Neural cell (in vitro differentiated cells): ENCODE results near the gene NOM1. TPM values are rescaled to one million over a fixed set of nuclear protein-coding genes. Genes with fewer than 3 reads are reported as not detected.

Experiments used
- H2AFZ ChIP-seq: fragments of 200-600, 300-800 bp; sonication (generic), shearing (Covaris generic); 2 replicates; pipeline ENCODE4 v1.6.0; 2014; ENCODE audit warnings: low read depth, mild to moderate bottlenecking, antibody characterized with exemption, low read length, moderate library complexity
- H3F3A ChIP-seq: fragments of 200-600 bp; shearing (Covaris generic); 2 replicates; pipeline ENCODE4 v1.6.1; 2016; ENCODE audit warnings: mild to moderate bottlenecking, moderate library complexity, mixed read lengths, antibody characterized with exemption, low read length; ENCODE audit not compliant: insufficient read depth, poor library complexity, severe bottlenecking
- H3K27ac ChIP-seq: fragments of 200-600, 300-800 bp; sonication (generic), shearing (Covaris generic); 2 replicates; pipeline ENCODE4 v1.5.1; 2014; ENCODE audit warnings: mild to moderate bottlenecking, low read length, moderate library complexity
- H3K27me3 ChIP-seq: fragments of 300-800, 200-600 bp; sonication (generic), shearing (Covaris generic); 2 replicates; pipeline ENCODE4 v1.6.0; 2014; ENCODE audit warnings: mild to moderate bottlenecking, low read depth, low read length, moderate library complexity; ENCODE audit not compliant: insufficient read depth
- H3K36me3 ChIP-seq: fragments of 300-800, 200-600 bp; sonication (generic), shearing (Covaris generic); 2 replicates; pipeline ENCODE4 v1.5.1; 2014; ENCODE audit warnings: mild to moderate bottlenecking, antibody characterized with exemption, low read length, moderate library complexity; ENCODE audit not compliant: insufficient read depth
- H3K4me2 ChIP-seq: fragments of 300-800, 200-600 bp; sonication (generic), shearing (Covaris generic); 2 replicates; pipeline ENCODE4 v1.6.0; 2014; ENCODE audit warnings: mild to moderate bottlenecking, low read length
- H3K4me3 ChIP-seq: fragments of 300-800, 200-600 bp; sonication (generic), shearing (Covaris generic); 2 replicates; pipeline ENCODE4 v1.5.1; 2014; ENCODE audit warnings: mild to moderate bottlenecking, low read length, moderate library complexity
- H3K79me2 ChIP-seq: fragments of 200-600 bp; shearing (Covaris generic); replicated peaks from 2 replicates; pipeline ENCODE4 v1.6.0; 2014; ENCODE audit warnings: mild to moderate bottlenecking, low read length, moderate library complexity; ENCODE audit not compliant: insufficient read depth
- H3K9ac ChIP-seq: fragments of 300-800, 200-600 bp; sonication (generic), shearing (Covaris generic); 2 replicates; pipeline ENCODE4 v1.6.1; 2016; ENCODE audit warnings: mild to moderate bottlenecking, low read length, mixed read lengths
- H3K9me2 ChIP-seq: fragments of 200-600 bp; shearing (Covaris generic); 2 replicates; pipeline ENCODE4 v1.6.1; 2016; ENCODE audit warnings: mild to moderate bottlenecking, low read length, mixed read lengths; ENCODE audit not compliant: insufficient read depth
- H3K9me3 ChIP-seq: fragments of 200-600, 300-800 bp; sonication (generic), shearing (Covaris generic); 2 replicates; pipeline ENCODE4 v1.6.1; 2016; ENCODE audit warnings: mild to moderate bottlenecking, mixed run types, low read length, moderate library complexity, mixed read lengths
- H4K20me1 ChIP-seq: fragments of 200-600 bp; shearing (Covaris generic); 2 replicates; pipeline ENCODE4 v1.6.1; 2016; ENCODE audit warnings: mild to moderate bottlenecking, mixed run types; ENCODE audit not compliant: insufficient read depth
- EP300 ChIP-seq: fragments of 450-650 bp; conservative IDR thresholded peaks from 2 replicates; pipeline ENCODE4 v1.6.1; 2014; ENCODE audit warnings: antibody characterized with exemption, mild to moderate bottlenecking, moderate library complexity; ENCODE audit not compliant: poor library complexity, severe bottlenecking
- EZH2 ChIP-seq: fragments of 200-600, 300-800 bp; shearing (Covaris generic), sonication (generic); IDR thresholded peaks from 2 replicates; pipeline ENCODE4 v1.6.1; 2014; ENCODE audit warnings: antibody characterized with exemption, low read length, borderline replicate concordance, mild to moderate bottlenecking; ENCODE audit not compliant: insufficient read depth, poor library complexity, severe bottlenecking
- MXI1 ChIP-seq: fragments of 450-650 bp; conservative IDR thresholded peaks from 2 replicates; pipeline ENCODE4 v1.6.1; 2014; ENCODE audit warnings: antibody characterized with exemption, mild to moderate bottlenecking; ENCODE audit not compliant: poor library complexity, severe bottlenecking
- polyA plus RNA-seq: library from polyadenylated mRNA; depleted of rRNA; stranded (reverse); fragments of >200 nt; gene quantifications from 2 replicates; pipeline ENCODE4 v1.2.3, GENCODE V29; 2014

The NOM1 gene
- polyA plus RNA-seq, 1 donor from 2014 or later, result 22.5 TPM

DNA sequence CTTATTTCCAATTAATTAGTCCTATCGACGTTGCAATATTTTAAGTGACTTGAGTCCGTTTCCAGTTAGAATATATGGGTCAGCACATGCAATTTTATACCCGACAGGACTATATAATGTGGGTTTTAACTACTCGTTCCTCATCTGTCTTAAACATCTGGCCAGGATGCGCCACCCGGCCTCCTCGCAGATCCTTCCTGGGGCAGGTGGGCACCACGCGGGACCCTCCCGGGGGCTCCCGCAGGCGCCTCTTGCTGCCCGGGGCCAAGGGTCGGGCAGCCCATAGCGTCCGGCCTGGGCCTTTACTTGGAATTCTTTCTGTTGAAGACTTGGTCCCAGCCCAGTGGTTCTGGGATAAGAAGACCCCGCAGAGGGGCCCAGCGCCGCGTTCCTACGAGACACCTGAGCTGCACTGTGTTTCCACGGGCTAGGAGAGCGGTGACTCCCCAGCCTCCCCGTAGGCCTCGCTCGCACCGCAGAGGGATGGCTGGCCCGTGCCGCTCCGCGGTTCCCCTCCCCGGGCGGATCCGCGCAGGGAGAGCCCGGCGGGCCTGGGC, 71.1 kb downstream of the NOM1 start:
- Histone ChIP-seq H3K4me2 (no peak overlapping the region), H3K4me3 (no peak overlapping the region)

DNA sequence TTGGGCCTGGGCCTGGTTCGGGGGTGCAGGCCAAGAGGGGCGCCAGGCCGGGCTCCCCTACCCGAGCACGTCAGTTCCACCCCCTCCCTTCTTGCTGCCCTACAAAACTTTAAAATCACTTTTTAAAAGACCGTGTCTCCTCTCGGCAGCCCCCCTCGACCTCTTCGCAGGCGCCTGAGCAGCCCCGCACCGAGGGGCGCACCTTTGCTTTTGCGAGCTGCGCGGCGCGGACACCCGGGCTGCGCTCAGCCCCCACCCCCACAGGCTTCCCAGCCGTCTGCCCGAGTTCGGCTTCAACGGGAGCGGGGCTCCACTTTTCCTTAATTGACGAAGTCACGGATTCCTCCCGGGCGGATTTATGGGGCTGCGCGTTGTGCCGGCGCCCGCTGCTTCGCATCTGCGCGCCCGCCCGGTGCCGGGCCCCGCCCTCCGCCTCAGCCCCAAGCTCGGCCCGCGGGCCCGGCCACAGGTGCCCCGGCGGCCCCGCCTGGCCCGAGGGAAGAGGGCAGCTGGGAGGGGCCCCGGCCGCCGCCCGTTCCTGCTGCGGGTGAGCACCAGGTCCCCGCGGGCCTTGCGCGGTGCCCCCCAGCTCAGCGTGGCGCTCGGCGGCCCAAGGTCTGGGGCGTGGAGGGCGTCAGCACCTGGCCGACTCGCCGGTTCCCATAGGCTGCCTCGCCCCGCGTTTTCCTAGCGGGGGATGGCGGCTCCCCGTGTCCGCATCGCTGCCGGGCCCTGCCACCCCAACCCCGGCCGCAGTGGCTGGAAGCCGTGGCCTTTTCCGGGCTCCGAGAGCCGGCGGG, 71.8 kb downstream of the NOM1 start:
- Histone ChIP-seq H3K27me3 (peaks cover 100% of the 10 kb centered on the region), H3K9me2 (no peaks in the 10 kb centered on the region), H3K4me2 (no peak overlapping the region), H3K79me2 (no peaks in the 10 kb centered on the region), H3K36me3 (no peaks in the 10 kb centered on the region), H2AFZ (no peak overlapping the region), H3K27ac (no peak overlapping the region), H3K9ac (no peak overlapping the region), H3K9me3 (peaks cover 7% of the 10 kb centered on the region), H4K20me1 (no peaks in the 10 kb centered on the region), H3K4me3 (no peak overlapping the region), H3F3A (no peaks in the 10 kb centered on the region)
- no peak for TF ChIP-seq MXI1
- TF ChIP-seq EZH2, result peak; percentile 97

More for the DNA sequence above, 71.1 kb downstream of the NOM1 start:
- H3K9ac ChIP-seq, result no peak overlapping the region
- no peaks in the 10 kb centered on the region for H3K9me2 ChIP-seq
- no peaks in the 10 kb centered on the region for H3K79me2 ChIP-seq
- H2AFZ ChIP-seq, result no peak overlapping the region
- H3K9me3 ChIP-seq, result peaks cover 7% of the 10 kb centered on the region
- no peak overlapping the region for H3K27ac ChIP-seq
- no peaks in the 10 kb centered on the region for H3F3A ChIP-seq
- no peak for TF ChIP-seq EP300
- no peaks in the 10 kb centered on the region for H3K36me3 ChIP-seq
- no peaks in the 10 kb centered on the region for H4K20me1 ChIP-seq
- H3K27me3 ChIP-seq, result peaks cover 100% of the 10 kb centered on the region

DNA sequence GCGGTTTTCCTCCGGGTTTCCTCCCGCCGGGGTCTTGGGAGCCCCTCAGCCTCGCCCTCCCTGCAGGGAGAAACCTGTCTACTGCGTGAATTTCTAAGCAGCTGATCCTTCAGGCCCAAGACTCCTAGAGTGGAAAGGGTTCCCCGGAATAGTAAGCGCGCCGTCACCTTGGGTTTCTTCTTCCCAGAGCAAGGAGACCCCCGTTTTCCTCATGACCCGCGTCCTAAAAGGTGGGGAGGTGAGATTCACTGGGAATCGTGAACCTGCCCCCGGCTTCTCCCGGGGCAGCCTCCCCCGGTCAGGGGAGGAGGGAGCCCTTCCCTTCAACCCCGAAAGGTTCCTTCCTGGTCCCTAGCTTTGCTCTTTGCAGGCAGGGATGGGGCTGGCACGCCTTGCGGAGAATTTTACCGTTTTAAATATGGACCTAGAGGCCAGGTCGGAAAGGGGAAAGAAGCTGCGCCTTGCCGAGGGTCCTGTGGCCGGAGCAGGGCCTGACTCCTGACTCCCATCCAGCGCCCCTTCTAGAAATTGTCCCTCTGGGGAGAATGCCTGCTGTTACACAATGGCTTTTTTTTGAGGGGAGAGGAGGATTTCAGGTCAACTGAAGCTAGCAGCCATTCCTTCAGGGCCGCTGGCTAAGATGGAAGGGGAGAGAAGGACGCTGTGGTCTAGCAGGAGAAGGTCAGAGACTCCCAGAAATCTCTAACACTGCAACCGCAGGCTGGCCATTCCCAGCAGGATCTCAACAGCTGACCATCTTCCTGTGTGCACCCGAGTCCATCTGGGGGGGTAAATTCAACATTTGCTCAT, 72.6 kb downstream of the NOM1 start:
- Histone ChIP-seq H3K9ac (no peak overlapping the region), H3K27ac (no peak overlapping the region), H3K27me3 (peaks cover 100% of the 10 kb centered on the region), H3K79me2 (no peaks in the 10 kb centered on the region), H4K20me1 (no peaks in the 10 kb centered on the region), H3K9me3 (peaks cover 7% of the 10 kb centered on the region), H3F3A (no peaks in the 10 kb centered on the region), H3K9me2 (no peaks in the 10 kb centered on the region), H3K4me3 (no peak overlapping the region), H3K36me3 (no peaks in the 10 kb centered on the region), H3K4me2 (no peak overlapping the region), H2AFZ (no peak overlapping the region)
- TF ChIP-seq EZH2 (peak; percentile 98), EP300 (no peak)

Other genes with a start within 250 kb of the NOM1 start
- 65.1 and 68.9 TPM in 2 replicates for gene LMBR1, start 56.5 kb upstream of the NOM1 start, polyA plus RNA-seq
- gene MNX1, start 61.0 kb downstream of the NOM1 start, polyA plus RNA-seq, result not detected in 2 replicates
- 39.0 and 46.3 TPM in 2 replicates for gene UBE3C, start 189.2 kb downstream of the NOM1 start, polyA plus RNA-seq